ENCODE data around the gene TRAF2. TPM values are rescaled to one million over a fixed set of nuclear protein-coding genes. Genes with fewer than 3 reads are reported as not detected.

The TRAF2 gene
- total and polyA plus RNA-seq, 2 of the 8 experiments (the other 6 are each of a cell fraction or from before 2014, with no cell fraction given), result 26.9 to 50.2 TPM

DNA sequence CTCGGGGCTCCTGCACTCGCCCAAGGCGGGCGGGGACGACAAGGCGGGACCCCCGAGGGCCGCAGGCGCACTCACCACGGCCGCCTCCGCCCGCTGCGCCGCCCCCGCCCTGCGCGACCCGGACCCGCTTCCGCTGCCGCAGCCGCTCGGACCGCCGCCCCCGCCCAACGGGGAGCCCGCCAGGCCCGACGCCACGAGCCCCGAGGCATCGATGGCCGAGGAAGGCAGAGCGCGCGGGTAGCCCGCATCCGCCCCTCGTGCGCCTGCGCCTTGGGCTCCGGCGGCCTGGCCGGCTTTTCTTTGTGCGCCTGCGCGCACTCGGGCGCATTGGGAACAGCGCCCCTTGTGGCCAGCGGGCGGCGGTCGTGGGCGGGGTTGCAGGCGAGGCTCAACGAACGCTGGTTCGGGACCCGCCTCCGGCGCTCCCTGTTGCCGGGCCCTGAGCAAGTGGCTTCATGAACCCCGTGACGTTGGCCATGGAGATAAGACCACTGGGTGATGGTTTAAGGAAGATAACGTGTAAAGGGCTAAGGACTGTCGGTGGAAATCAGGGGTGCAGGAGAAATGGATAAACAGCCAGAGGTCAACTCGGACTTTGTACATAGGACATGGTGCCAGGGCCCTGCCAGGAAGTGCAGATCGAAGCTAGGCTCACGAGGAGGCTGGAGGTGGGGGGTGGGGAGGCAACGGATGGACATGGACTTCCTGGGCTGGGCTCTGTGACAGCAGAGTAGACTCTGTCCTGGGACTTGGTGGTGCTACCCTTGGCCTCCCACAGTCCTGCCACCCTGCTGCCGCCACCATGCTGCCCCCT is 58.4 kb downstream of the TRAF2 start, which contains the start of the genes C8G and FBXW5:
TSS of gene C8G (plus strand) at position 725 of the 814 bp plus-strand sequence. CDS start at position 803, 78 bp downstream.
TSS of gene FBXW5 (minus strand) at position 220 of the 814 bp plus-strand sequence. CDS start 655 bp downstream, outside the sequence.
- WGBS, 2 experiments (ENCODE audit: extremely low coverage in 1 of 2, insufficient coverage in 1 of 2, insufficient read length in 1 of 2, insufficient replicate concordance in 2 of 2, low coverage in 1 of 2, low lambda C conversion rate in 2 of 2, missing lambda C conversion rate in 1 of 2), result 15% methylated on average over 36 of the region's 74 CpGs; no CpG with 5 or more reads in 1 of the 2 experiments
- no peak for FAIRE-seq
- TF ChIP-seq JUND (IDR thresholded peaks at IDR 0.05; ENCODE audit: low read length), result no peak
- no peak for TF ChIP-seq SAP30 (IDR thresholded peaks at IDR 0.05; ENCODE audit: insufficient read depth, insufficient replicate concordance, low read length)
- TF ChIP-seq SIRT6 (IDR thresholded peaks at IDR 0.05; ENCODE audit: low read length), result no peak
- TF ChIP-seq RNF2 (IDR thresholded peaks at IDR 0.05; ENCODE audit: borderline replicate concordance, low read depth, low read length, missing control alignments, poor library complexity, severe bottlenecking), result no peak
- no peak for TF ChIP-seq CTBP2 (IDR thresholded peaks at IDR 0.05; ENCODE audit: borderline replicate concordance, insufficient read depth, insufficient read length, low read length)
- TF ChIP-seq, protein P1, sequence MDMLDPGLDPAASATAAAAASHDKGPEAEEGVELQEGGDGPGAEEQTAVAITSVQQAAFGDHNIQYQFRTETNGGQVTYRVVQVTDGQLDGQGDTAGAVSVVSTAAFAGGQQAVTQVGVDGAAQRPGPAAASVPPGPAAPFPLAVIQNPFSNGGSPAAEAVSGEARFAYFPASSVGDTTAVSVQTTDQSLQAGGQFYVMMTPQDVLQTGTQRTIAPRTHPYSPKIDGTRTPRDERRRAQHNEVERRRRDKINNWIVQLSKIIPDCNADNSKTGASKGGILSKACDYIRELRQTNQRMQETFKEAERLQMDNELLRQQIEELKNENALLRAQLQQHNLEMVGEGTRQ (IDR thresholded peaks at IDR 0.05; ENCODE audit: low read length), result no peak
- no peak for TF ChIP-seq TAF7 (optimal IDR thresholded peaks at IDR 0.05; ENCODE audit: borderline replicate concordance, low read depth, low read length)
- TF ChIP-seq SP2 (IDR thresholded peaks at IDR 0.05; ENCODE audit: low read length), result no peak
- no peak for TF ChIP-seq BRCA1 (IDR thresholded peaks at IDR 0.05; ENCODE audit: low read depth, low read length)

More for the DNA sequence above, 58.4 kb downstream of the TRAF2 start, which contains the start of the genes C8G and FBXW5:
- peaks cover 12 to 33% (median 16%) of the 10 kb centered on the region in 4 experiments; a peak in 7 of 8 replicates for H3K36me3 ChIP-seq (ENCODE audit: control insufficient read depth in 2 of 4, insufficient read depth in 4 of 4, low read length in 3 of 4)
- no peak within 1 kb of the TSS for H2AK5ac ChIP-seq (ENCODE audit: low read depth, low read length)
- peaks cover 5% of the 10 kb centered on the region; the same call in 1 of the 2 replicates for H3K23me2 ChIP-seq (ENCODE audit: low read depth, low read length)
- no peak within 1 kb of the TSS for H3K14ac ChIP-seq (ENCODE audit: insufficient read length)
- H2BK15ac ChIP-seq (ENCODE audit: low read length), result peak within 1 kb of the TSS; percentile 89
- no peak within 1 kb of the TSS; the same call in 1 of the 2 replicates for H3K27ac ChIP-seq (ENCODE audit: low read depth, low read length)
- peaks cover 0 to 3% of the 10 kb centered on the region in 2 experiments; a peak in 1 of 4 replicates for H3K79me2 ChIP-seq (ENCODE audit: control insufficient read depth in 1 of 2, insufficient read depth in 2 of 2, low read length in 2 of 2)
- 0 out of 2 replicates have a peak within 1 kb of the TSS, but pooled peaks have one; percentile 9 for H2BK20ac ChIP-seq (ENCODE audit: low read length)
- H3K27me3 ChIP-seq (replicated peaks in 1 of 4; ENCODE audit: control insufficient read depth in 3 of 4, extremely low read depth in 1 of 4, insufficient read depth in 3 of 4, low read length in 3 of 4), result no peaks in the 10 kb centered on the region
- H2BK120ac ChIP-seq (replicated peaks; ENCODE audit: low read depth, low read length), result no peak within 1 kb of the TSS
- peak within 1 kb of the TSS; percentile 45; the same call in 1 of the 2 replicates for H4K8ac ChIP-seq (ENCODE audit: extremely low read depth, insufficient read depth, low read length)
- H2AFZ ChIP-seq (ENCODE audit: low read length), result no peak within 1 kb of the TSS
- H4K91ac ChIP-seq (replicated peaks; ENCODE audit: insufficient read length, low read length), result peak within 1 kb of the TSS; percentile 37
- peak within 1 kb of the TSS; percentile 64 to 66 for H3K4me2 ChIP-seq (ENCODE audit: insufficient read depth in 1 of 2, low read depth in 2 of 2, low read length in 2 of 2)
- H3K79me1 ChIP-seq (ENCODE audit: low read depth, low read length), result no peaks in the 10 kb centered on the region
- H2BK12ac ChIP-seq (ENCODE audit: low read depth, low read length), result peak within 1 kb of the TSS; percentile 39; the same call in 1 of the 2 replicates
- H3K4ac ChIP-seq (replicated peaks; ENCODE audit: insufficient read length, low read depth, low read length), result peak within 1 kb of the TSS; percentile 53
- H2BK5ac ChIP-seq (ENCODE audit: low read depth, low read length), result no peak within 1 kb of the TSS; the same call in 1 of the 2 replicates
- H3K9ac ChIP-seq (replicated peaks in 1 of 4; ENCODE audit: extremely low read depth in 1 of 4, low read depth in 3 of 4, low read length in 3 of 4), result peak within 1 kb of the TSS in 3 of 4 experiments; percentile 42 to 63 (median 60); a peak in 5 of 7 replicates
- CTCF ChIA-PET (ENCODE audit: partially characterized antibody), result interaction anchor here (0.6 to 4.4 kb wide), 13 partner anchors 9 to 338 kb away, joined by 3 to 60 read pairs (median 4); partner anchors contain the start of genes ABCA2, CLIC3, FUT7 and MAMDC4
- H3K4me1 ChIP-seq (replicated peaks in 1 of 4; ENCODE audit: control insufficient read depth in 3 of 4, insufficient read depth in 4 of 4, low read length in 3 of 4), result peaks cover 0 to 18% (median 11%) of the 10 kb centered on the region in 4 experiments; a peak in 5 of 7 replicates
- peaks cover 5 to 24% of the 10 kb centered on the region in 2 experiments for H4K20me1 ChIP-seq (replicated peaks in 1 of 2; ENCODE audit: control insufficient read depth in 1 of 2, insufficient read depth in 2 of 2, low read length in 2 of 2)
- H3K4me3 ChIP-seq (ENCODE audit: extremely low read depth in 1 of 4, insufficient read depth in 2 of 4, low read depth in 3 of 4, low read length in 4 of 4), result peak within 1 kb of the TSS; percentile 68 to 95 (median 72)
- peak within 1 kb of the TSS; percentile 78 for H3K18ac ChIP-seq (ENCODE audit: extremely low read depth, low read length)
- POLR2A ChIA-PET (ENCODE audit: partially characterized antibody), result interaction anchor here (1.2 to 2.1 kb wide), 4 partner anchors 18 to 124 kb away, joined by 3 to 9 read pairs (median 4); no protein-coding TSS in a partner anchor
- DNase-seq (ENCODE audit: low read depth in 1 of 2, low spot score in 2 of 2), result peak; percentile 78 to 96
- peak within 1 kb of the TSS; percentile 59 for H3K56ac ChIP-seq (replicated peaks; ENCODE audit: insufficient read length, low read depth, low read length)
- H3K23ac ChIP-seq (ENCODE audit: insufficient read length), result no peak within 1 kb of the TSS
- peak within 1 kb of the TSS; percentile 15 for H4K5ac ChIP-seq (ENCODE audit: insufficient read length, low read depth, low read length)
- no peaks in the 10 kb centered on the region for H3K9me3 ChIP-seq (ENCODE audit: insufficient read depth in 2 of 2, low read depth in 1 of 2, low read length in 1 of 2)

Measured in H1 (cell line).